ENCODE results near the gene RIPOR3. TPM values are rescaled to one million over a fixed set of nuclear protein-coding genes. Genes with fewer than 3 reads are reported as not detected.

The RIPOR3 gene
- total RNA-seq, 4 donors from 2014 or later, result 1.3 to 9.7 (median 3.3) TPM

GRCh38 chr20:50681359-50682064, 9.8 kb downstream of the RIPOR3 start:
- no peak for TF ChIP-seq POLR2A (IDR thresholded peaks at IDR 0.05)
- no peak for TF ChIP-seq CTCF (IDR thresholded peaks at IDR 0.05)
- H3K4me1 ChIP-seq, result peaks cover 0 to 8% (median 4%) of the 10 kb centered on the region in 3 donors
- H3K4me3 ChIP-seq, result no peak overlapping the region
- 74 to 76% methylated on average over 11 to 12 of the region's 12 CpGs for WGBS, 2 donors
- H3K9me3 ChIP-seq, result no peaks in the 10 kb centered on the region
- DNase-seq, result no peak
- intact Hi-C loops (cut with DNase I), result no loop called here
- H3K27me3 ChIP-seq, result no peaks in the 10 kb centered on the region
- H3K27ac ChIP-seq, result no peak overlapping the region
- H3K36me3 ChIP-seq, result no peaks in the 10 kb centered on the region

GRCh38 chr20:50680105-50680960, 11.0 kb downstream of the RIPOR3 start:
- Histone ChIP-seq H3K27ac (peak overlapping the region in 2 of 4 donors; percentile 1 to 5), H3K4me3 (no peak overlapping the region), H3K4me1 (peaks cover 0 to 8% (median 4%) of the 10 kb centered on the region in 3 donors), H3K36me3 (no peaks in the 10 kb centered on the region), H3K9me3 (no peaks in the 10 kb centered on the region), H3K27me3 (no peaks in the 10 kb centered on the region)
- TF ChIP-seq CTCF (IDR thresholded peaks at IDR 0.05) (no peak), POLR2A (IDR thresholded peaks at IDR 0.05) (no peak)
- intact Hi-C loops (cut with DNase I), result no loop called here
- DNase-seq, result no peak
- 69 to 74% methylated on average over 3 to 15 of the region's 19 CpGs for WGBS, 2 donors

- Histone ChIP-seq H3K4me3 (no peak overlapping the region), H3K4me1 (peaks cover 0 to 8% (median 4%) of the 10 kb centered on the region in 3 donors), H3K9me3 (no peaks in the 10 kb centered on the region), H3K36me3 (no peaks in the 10 kb centered on the region), H3K27me3 (no peaks in the 10 kb centered on the region), H3K27ac (peak overlapping the region in 2 of 4 donors; percentile 1 to 5)
- TF ChIP-seq POLR2A (IDR thresholded peaks at IDR 0.05) (no peak), CTCF (IDR thresholded peaks at IDR 0.05) (no peak)
- 63 to 67% methylated on average over 5 of the region's 5 CpGs for WGBS, 2 donors
- no peak for DNase-seq
- intact Hi-C loops (cut with DNase I), result no loop called here
Measured at GRCh38 chr20:50679753-50680104, 11.6 kb downstream of the RIPOR3 start.

- Histone ChIP-seq H3K9me3 (no peaks in the 10 kb centered on the region), H3K27ac (no peak overlapping the region), H3K27me3 (no peaks in the 10 kb centered on the region), H3K4me3 (no peak overlapping the region), H3K36me3 (no peaks in the 10 kb centered on the region), H3K4me1 (peaks cover 0 to 21% (median 4%) of the 10 kb centered on the region in 3 donors)
- 33 to 60% methylated on average over 6 to 7 of the region's 8 CpGs for WGBS, 2 donors
- DNase-seq, result no peak
- intact Hi-C loops (cut with DNase I), result no loop called here
- TF ChIP-seq CTCF (IDR thresholded peaks at IDR 0.05) (no peak), POLR2A (IDR thresholded peaks at IDR 0.05) (no peak)
Measured at GRCh38 chr20:50678169-50678898, 13.0 kb downstream of the RIPOR3 start.
